ENCODE data around the gene ADAMTS17.

DNA sequence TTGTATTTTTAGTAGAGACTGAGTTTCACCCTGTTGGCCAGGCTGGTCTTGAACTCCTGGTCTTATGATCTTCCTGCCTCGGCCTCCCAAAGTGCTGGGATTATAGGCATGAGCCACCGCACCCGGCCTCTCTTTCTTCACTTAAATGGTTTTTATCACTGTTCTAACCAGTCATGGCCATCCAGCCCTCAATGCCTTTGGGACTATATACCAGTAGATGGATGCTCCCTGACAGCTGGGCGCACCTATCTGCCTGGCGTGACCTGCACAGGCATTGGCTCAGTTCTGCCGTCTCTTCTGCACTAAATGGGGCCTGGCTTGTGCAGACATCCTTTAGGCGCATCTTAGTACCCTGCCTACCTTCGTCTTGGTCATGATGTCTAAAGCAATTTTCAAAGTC is 233.4 kb downstream of the ADAMTS17 start:
- TF ChIP-seq CTCF (IDR thresholded peaks at IDR 0.05; ENCODE audit: low read depth, low read length, missing input control) (no peak), FOXA1 (IDR thresholded peaks at IDR 0.05) (no peak)
